PC-3 (cell line): Measurements from ENCODE around the gene MBD3. TPM values are rescaled to one million over a fixed set of nuclear protein-coding genes. Genes with fewer than 3 reads are reported as not detected.

Experiments used
- ATAC-seq: fragments of 200-7000 bp; cut with Tn5 transposase; 2 replicates; pipeline ENCODE4 v1.9.1; 2020; ENCODE audit warnings: mild to moderate bottlenecking, moderate library complexity
- BruUV-seq: library from RNA; stranded (reverse); fragments of 400-500 nt; replicated peaks from 2 replicates; lab custom pipeline; 2021; lab: Mats Ljungman, UMichigan
- CTCF ChIA-PET: fragments of 300-600 bp; sonication (Branson Sonifier 250); formaldehyde crosslinking; loops from one replicate; lab custom pipeline; 2022; ENCODE audit warnings: antibody characterized with exemption; lab: Charles Lee
- POLR2A ChIA-PET: fragments of 300-600 bp; sonication (Branson Sonifier 250); formaldehyde crosslinking; loops from one replicate; lab custom pipeline; 2022; ENCODE audit warnings: antibody characterized with exemption; ENCODE audit not compliant: unreplicated experiment; lab: Charles Lee
- DNase-seq: peaks from one replicate; pipeline ENCODE4 v3.0.0-alpha.2; 2015
- H2AFZ ChIP-seq: fragments of 300-600 bp; sonication (generic); 2 replicates; pipeline ENCODE4 v1.6.0; 2016; ENCODE audit warnings: antibody characterized with exemption, low read length
- H3F3A ChIP-seq: fragments of 300-600 bp; sonication (generic); one replicate; pipeline ENCODE4 v1.6.0; 2017; ENCODE audit warnings: antibody characterized with exemption, low read length, control low read depth, mild to moderate bottlenecking; ENCODE audit not compliant: unreplicated experiment
- H3K27ac ChIP-seq: fragments of 300-600 bp; sonication (generic); 2 replicates; pipeline ENCODE4 v1.5.1; 2016; ENCODE audit warnings: mild to moderate bottlenecking, low read length
- H3K27me3 ChIP-seq: fragments of 300-600 bp; sonication (generic); 2 replicates; pipeline ENCODE4 v1.6.1; 2016; ENCODE audit warnings: low read length, mixed read lengths
- H3K36me3 ChIP-seq: fragments of 300-600 bp; sonication (generic); 2 replicates; pipeline ENCODE4 v1.6.1; 2016; ENCODE audit warnings: low read depth, mixed run types, low read length, mixed read lengths
- H3K4me1 ChIP-seq: fragments of 300-600 bp; sonication (generic); 2 replicates; pipeline ENCODE4 v1.5.1; 2016; ENCODE audit warnings: low read length; ENCODE audit not compliant: insufficient read depth
- H3K4me2 ChIP-seq: fragments of 300-600 bp; sonication (generic); 2 replicates; pipeline ENCODE4 v1.6.0; 2016; ENCODE audit warnings: low read length
- H3K4me3 ChIP-seq: fragments of 300-600 bp; sonication (generic); 2 replicates; pipeline ENCODE4 v1.5.1; 2016; ENCODE audit warnings: mild to moderate bottlenecking, low read length, mixed read lengths
- H3K79me2 ChIP-seq: fragments of 300-600 bp; sonication (generic); 2 replicates; pipeline ENCODE4 v1.6.1; 2017; ENCODE audit warnings: low read length, mixed read lengths
- H3K9ac ChIP-seq: fragments of 300-600 bp; sonication (generic); 2 replicates; pipeline ENCODE4 v1.6.0; 2016; ENCODE audit warnings: mild to moderate bottlenecking, low read length
- H3K9me2 ChIP-seq: fragments of 300-600 bp; sonication (generic); replicated peaks from 2 replicates; pipeline ENCODE4 v1.6.1; 2016; ENCODE audit warnings: mixed run types, low read length, mixed read lengths
- H3K9me3 ChIP-seq: fragments of 300-600 bp; sonication (generic); 2 replicates; pipeline ENCODE4 v1.6.1; 2016; ENCODE audit warnings: low read length, mixed read lengths
- H4K20me1 ChIP-seq: fragments of 300-600 bp; sonication (generic); 2 replicates; pipeline ENCODE4 v1.6.1; 2016; ENCODE audit warnings: low read length, mixed read lengths
- EZH2 ChIP-seq: fragments of 300-600 bp; sonication (generic); IDR thresholded peaks from one replicate; pipeline ENCODE4 v1.6.1; 2017; ENCODE audit warnings: antibody characterized with exemption, mild to moderate bottlenecking, low read length; ENCODE audit not compliant: unreplicated experiment
- EZH2phosphoT487 ChIP-seq: fragments of 300-600 bp; sonication (generic); IDR thresholded peaks from 2 replicates; pipeline ENCODE4 v1.6.1; 2018; ENCODE audit warnings: mild to moderate bottlenecking, antibody characterized with exemption, low read length, borderline replicate concordance
- intact Hi-C: fragments of 100-400 bp; cut with micrococcal nuclease; formaldehyde crosslinking; loops from 2 replicates; pipeline ENCODE4 v1.9.0; 2023
- total RNA-seq: library from RNA; depleted of rRNA; stranded (reverse); fragments of >200 nt; gene quantifications from 2 replicates; pipeline ENCODE4 v1.2.3, GENCODE V29; 2014
- TF ChIP-seq, protein P1 (sequence below): fragments of 300-600 bp; sonication (generic); conservative IDR thresholded peaks from 2 replicates; pipeline ENCODE4 v1.5.1; 2017; ENCODE audit warnings: antibody characterized with exemption, low read depth, mild to moderate bottlenecking, low read length

The MBD3 gene
- total RNA-seq, 1 experiment from 2014 or later, result 131 TPM

DNA sequence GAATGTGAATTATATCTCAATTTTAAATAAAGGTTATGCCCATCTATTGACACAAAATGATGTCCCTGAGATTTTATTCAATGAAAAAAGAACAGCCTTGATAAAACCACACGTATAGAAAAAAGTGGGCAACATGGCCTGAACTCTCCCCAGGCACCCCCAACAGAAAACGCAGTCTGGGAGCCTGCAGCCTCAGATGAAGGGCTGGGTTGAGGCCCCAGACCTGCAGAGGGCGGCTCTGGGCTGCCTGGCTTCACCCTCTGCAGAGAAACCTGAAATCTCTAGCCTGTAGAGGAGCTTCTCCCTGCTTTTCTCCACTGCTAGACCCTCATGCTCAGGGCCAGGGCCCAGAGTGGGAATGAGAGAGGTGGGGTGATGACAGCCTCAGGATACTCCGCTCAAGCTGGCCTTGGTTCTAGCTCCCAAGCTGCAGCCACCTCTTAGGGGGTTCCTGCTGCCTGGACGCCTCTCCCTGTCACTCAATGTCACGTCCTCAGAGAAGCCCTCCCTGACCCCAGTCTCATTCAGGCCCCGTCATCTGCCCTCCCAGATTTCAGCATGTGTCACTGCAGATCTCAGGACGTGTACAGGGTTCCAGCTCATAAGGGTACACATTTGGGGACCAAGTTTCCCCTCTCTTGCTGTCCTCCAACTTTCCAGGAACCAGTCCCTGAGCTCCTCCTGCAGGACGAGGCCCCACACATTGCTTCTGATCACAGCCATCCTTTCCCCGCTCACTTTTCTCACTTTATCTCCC is 1.8 kb downstream of the MBD3 start:
- Histone ChIP-seq H4K20me1 (no peaks in the 10 kb centered on the region), H3K27ac (peak overlapping the region; percentile 86; the same call in 1 of the 2 replicates), H3K4me1 (0 out of 2 replicates have a peak, but pooled peaks cover 12% of the 10 kb centered on the region), H2AFZ (no peak overlapping the region), H3K9me2 (no peaks in the 10 kb centered on the region), H3K9ac (peak overlapping the region; percentile 100), H3K36me3 (no peaks in the 10 kb centered on the region), H3K9me3 (no peaks in the 10 kb centered on the region), H3K27me3 (no peaks in the 10 kb centered on the region), H3F3A (no peaks in the 10 kb centered on the region), H3K79me2 (peaks cover 47% of the 10 kb centered on the region), H3K4me2 (peak overlapping the region; percentile 97), H3K4me3 (peak overlapping the region; percentile 96)
- TF ChIP-seq, protein P1, sequence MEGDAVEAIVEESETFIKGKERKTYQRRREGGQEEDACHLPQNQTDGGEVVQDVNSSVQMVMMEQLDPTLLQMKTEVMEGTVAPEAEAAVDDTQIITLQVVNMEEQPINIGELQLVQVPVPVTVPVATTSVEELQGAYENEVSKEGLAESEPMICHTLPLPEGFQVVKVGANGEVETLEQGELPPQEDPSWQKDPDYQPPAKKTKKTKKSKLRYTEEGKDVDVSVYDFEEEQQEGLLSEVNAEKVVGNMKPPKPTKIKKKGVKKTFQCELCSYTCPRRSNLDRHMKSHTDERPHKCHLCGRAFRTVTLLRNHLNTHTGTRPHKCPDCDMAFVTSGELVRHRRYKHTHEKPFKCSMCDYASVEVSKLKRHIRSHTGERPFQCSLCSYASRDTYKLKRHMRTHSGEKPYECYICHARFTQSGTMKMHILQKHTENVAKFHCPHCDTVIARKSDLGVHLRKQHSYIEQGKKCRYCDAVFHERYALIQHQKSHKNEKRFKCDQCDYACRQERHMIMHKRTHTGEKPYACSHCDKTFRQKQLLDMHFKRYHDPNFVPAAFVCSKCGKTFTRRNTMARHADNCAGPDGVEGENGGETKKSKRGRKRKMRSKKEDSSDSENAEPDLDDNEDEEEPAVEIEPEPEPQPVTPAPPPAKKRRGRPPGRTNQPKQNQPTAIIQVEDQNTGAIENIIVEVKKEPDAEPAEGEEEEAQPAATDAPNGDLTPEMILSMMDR, result peak; percentile 27; the same call in 1 of the 2 replicates
- TF ChIP-seq EZH2 (no peak), EZH2phosphoT487 (no peak)
- ChIA-PET CTCF (interaction anchor here (0.9 to 1.0 kb wide), 2 partner anchors 44 to 83 kb away, joined by 3 read pairs; no protein-coding TSS in a partner anchor), POLR2A (no interaction called here)
- DNase-seq (no peak), ATAC-seq (peak; percentile 14; the same call in 1 of the 2 replicates)
- intact Hi-C loops, result no loop called here
- BruUV-seq, result no TSS peak

- DNase-seq, result no peak
- CTCF ChIA-PET, result no interaction called here
- Histone ChIP-seq H3K4me3 (no peak overlapping the region), H3K27ac (no peak overlapping the region), H3K9ac (no peak overlapping the region), H3K36me3 (no peaks in the 10 kb centered on the region), H3K27me3 (no peaks in the 10 kb centered on the region), H3K79me2 (peaks cover 53% of the 10 kb centered on the region), H3K9me3 (no peaks in the 10 kb centered on the region), H3K9me2 (no peaks in the 10 kb centered on the region), H2AFZ (no peak overlapping the region), H3K4me2 (no peak overlapping the region), H3K4me1 (0 out of 2 replicates have a peak, but pooled peaks cover 12% of the 10 kb centered on the region), H4K20me1 (no peaks in the 10 kb centered on the region), H3F3A (no peaks in the 10 kb centered on the region)
- no TSS peak for BruUV-seq
- intact Hi-C loops, result no loop called here
- POLR2A ChIA-PET, result no interaction called here
- TF ChIP-seq EZH2phosphoT487 (no peak), EZH2 (no peak)
- TF ChIP-seq, protein P1, result no peak
- no peak for ATAC-seq
Measured at GRCh38 chr19:1587872-1588271, 4.8 kb downstream of the MBD3 start.

DNA sequence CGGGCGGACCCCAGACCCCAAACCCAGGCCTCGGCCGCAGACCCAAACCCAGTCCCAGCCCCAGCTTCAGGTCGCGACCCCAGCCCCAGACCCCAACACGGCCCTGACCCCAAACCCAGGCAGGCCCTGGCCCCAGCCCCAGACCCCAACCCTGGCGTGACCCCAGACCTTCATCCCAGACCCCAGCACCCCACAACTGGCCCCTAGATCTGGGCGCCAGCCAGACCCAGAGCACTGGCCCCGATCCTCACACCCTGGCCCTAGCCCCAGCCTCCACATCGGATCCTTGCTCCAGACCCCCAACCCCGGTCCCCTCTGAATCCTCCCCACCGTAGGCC is 7.5 kb downstream of the MBD3 start:
- TF ChIP-seq, protein P1, result no peak
- TF ChIP-seq EZH2phosphoT487 (no peak), EZH2 (no peak)
- peaks cover 34% of the 10 kb centered on the region for H3K79me2 ChIP-seq
- no peak for ATAC-seq
- ChIA-PET POLR2A (no interaction called here), CTCF (no interaction called here)
- no peaks in the 10 kb centered on the region for H3K9me2 ChIP-seq
- no peaks in the 10 kb centered on the region for H3K36me3 ChIP-seq
- intact Hi-C loops, result no loop called here
- no peak for DNase-seq
- no peak overlapping the region for H3K9ac ChIP-seq
- BruUV-seq, result no TSS peak
- H3K4me3 ChIP-seq, result no peak overlapping the region
- H3K27ac ChIP-seq, result no peak overlapping the region
- H3K27me3 ChIP-seq, result no peaks in the 10 kb centered on the region
- H4K20me1 ChIP-seq, result no peaks in the 10 kb centered on the region
- no peaks in the 10 kb centered on the region for H3K4me1 ChIP-seq
- no peaks in the 10 kb centered on the region for H3K9me3 ChIP-seq
- no peak overlapping the region for H2AFZ ChIP-seq
- no peak overlapping the region for H3K4me2 ChIP-seq
- H3F3A ChIP-seq, result no peaks in the 10 kb centered on the region
